AG10803 (cell line): ENCODE data around the gene SIKE1.
"Not testable (repeated sequence)": the region's sequence is repeated elsewhere in the genome, so short reads cannot be mapped to it uniquely, and the experiment has no call there.

Experiments used
- DNase-seq: peaks from one replicate; pipeline ENCODE4 v3.0.0; 2010; ENCODE audit warnings: low read depth
- H3K4me3 ChIP-seq: 2 replicates; pipeline ENCODE4 v1.5.1; 2011; ENCODE audit warnings: mild to moderate bottlenecking, low read length, control low read depth
- CTCF ChIP-seq: conservative IDR thresholded peaks from 2 replicates; pipeline ENCODE4 v1.5.1; 2011; ENCODE audit warnings: mild to moderate bottlenecking, low read length, control low read depth, inconsistent platforms

Gene SIKE1

GRCh38 chr1:114780344-114781226 is at the start of gene SIKE1:
TSS of gene SIKE1 (minus strand) at chr1:114780685. CDS start at chr1:114780607, 78 bp downstream.
- peak; percentile 20 for TF ChIP-seq CTCF
- DNase-seq, result peak; percentile 91
- H3K4me3 ChIP-seq, result peak within 1 kb of the TSS; percentile 92

DNA sequence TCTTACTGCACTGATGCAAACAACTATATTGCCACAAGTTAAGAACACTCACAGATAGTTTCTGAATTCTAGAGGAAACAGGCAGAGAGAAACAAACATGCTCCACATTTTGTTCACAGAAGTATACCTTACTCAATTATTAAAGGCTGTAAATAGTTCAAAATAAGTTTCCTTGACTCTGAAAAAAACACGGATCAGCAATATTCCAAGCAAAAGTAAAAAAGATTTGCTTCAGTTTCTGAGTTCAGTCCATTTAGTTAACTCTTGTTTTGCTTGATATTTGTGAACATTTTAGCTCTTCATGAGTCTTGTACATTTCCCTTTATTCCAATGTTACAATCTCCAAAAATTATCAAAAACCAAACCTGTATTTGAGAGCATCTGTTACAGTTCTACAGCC is 49.6 kb upstream of the SIKE1 start:
- DNase-seq, H3K4me3 ChIP-seq: not testable (repeated sequence)

DNA sequence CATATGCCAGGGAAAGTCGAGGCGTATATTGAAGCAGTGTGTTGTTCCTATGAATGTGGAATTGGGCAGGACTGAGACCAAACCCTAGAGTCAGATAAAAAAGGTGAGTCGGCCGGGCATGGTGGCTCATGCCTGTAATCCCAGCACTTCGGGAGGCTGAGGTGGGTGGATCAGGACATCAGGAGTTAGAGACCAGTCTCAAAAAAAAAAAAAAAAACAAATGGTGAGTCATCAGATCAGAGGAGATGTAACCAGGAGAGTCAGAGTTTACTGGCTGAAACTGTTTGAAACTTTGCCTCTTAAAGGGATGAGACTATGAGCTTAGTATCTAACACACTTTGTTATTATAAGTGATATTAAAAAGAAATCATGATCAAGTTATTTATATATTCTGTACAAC is 47.8 kb upstream of the SIKE1 start:
- DNase-seq, result no peak
- TF ChIP-seq CTCF, result no peak
- no peak overlapping the region for H3K4me3 ChIP-seq

DNA sequence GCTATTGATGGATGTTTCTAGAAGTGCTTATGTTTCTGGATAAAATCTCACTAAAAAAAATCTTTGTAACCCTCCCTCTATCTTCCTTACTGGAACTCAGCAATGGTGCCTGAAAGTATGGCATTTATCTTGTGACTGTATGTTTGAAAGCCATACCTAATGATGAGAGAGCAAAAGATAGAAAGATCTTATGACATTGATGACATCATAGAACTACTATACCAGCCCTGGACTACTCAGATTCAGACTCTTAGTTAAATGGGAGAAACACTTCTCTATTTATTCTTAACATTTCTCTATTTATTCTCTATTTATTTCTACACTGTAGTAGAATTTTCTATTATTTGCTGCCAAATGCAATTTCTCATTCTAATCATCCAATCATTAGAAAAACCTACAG is 41.5 kb upstream of the SIKE1 start:
- TF ChIP-seq CTCF, result no peak
- H3K4me3 ChIP-seq, result no peak overlapping the region
- DNase-seq, result no peak

DNA sequence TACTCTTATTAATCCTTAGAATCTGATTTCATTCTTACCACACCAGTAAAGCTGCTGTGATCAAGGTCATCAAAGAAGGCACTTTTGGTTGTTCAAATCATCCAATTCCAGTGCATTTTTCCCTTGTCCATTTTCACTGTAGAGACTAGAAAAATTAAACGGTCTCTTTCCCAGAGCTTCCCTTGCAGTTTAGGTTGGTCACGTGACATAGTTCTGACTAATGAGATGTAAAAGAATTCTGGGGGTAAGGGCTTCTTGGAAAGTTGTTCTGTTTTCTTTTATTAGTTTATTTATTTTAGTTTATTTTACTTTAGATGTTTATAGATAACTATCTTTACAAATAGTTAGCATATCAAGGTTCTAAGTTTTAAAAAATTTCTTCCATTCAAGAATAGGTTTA is 39.9 kb upstream of the SIKE1 start:
- no peak for TF ChIP-seq CTCF
- DNase-seq, result no peak
- no peak overlapping the region for H3K4me3 ChIP-seq

GRCh38 chr1:114819869-114820268 is 39.4 kb upstream of the SIKE1 start:
- DNase-seq, result no peak
- TF ChIP-seq CTCF, result no peak
- H3K4me3 ChIP-seq, result no peak overlapping the region

- not testable (repeated sequence) for DNase-seq, H3K4me3 ChIP-seq
Measured at GRCh38 chr1:114804449-114804848, 24.0 kb upstream of the SIKE1 start.

GRCh38 chr1:114803001-114803400 is 22.5 kb upstream of the SIKE1 start:
- TF ChIP-seq CTCF, result no peak
- no peak overlapping the region for H3K4me3 ChIP-seq
- DNase-seq, result no peak
